ENCODE results near the gene RPUSD2.

GRCh38 chr15:40590667-40591050, 21.6 kb downstream of the RPUSD2 start:
- no peak for TF ChIP-seq POLR2A (IDR thresholded peaks at IDR 0.05)
- no peak for TF ChIP-seq CTCF (IDR thresholded peaks at IDR 0.05)
